GM21528 (cell line): Measurements from ENCODE around the gene ELP2.

Source experiments
- ATAC-seq: cut with Tn5 transposase; IDR thresholded peaks from one replicate; pipeline ENCODE4 v1.9.1; 2021; ENCODE audit warnings: mild to moderate bottlenecking, moderate library complexity; ENCODE audit not compliant: unreplicated experiment, low FRiP score

Gene ELP2

GRCh38 chr18:36212301-36213171, 82.8 kb downstream of the ELP2 start:
- no peak for ATAC-seq

GRCh38 chr18:36214811-36215210, 85.1 kb downstream of the ELP2 start:
- ATAC-seq, result no peak

- no peak for ATAC-seq
These were observed 85.9 kb downstream of the ELP2 start for GRCh38 chr18:36215577-36215976.

GRCh38 chr18:36217348-36217747, 87.6 kb downstream of the ELP2 start:
- no peak for ATAC-seq

GRCh38 chr18:36229188-36229587, 99.5 kb downstream of the ELP2 start:
- ATAC-seq, result no peak
